ENCODE measurements around the gene KDM6B.

- no peak for TF ChIP-seq CTCF (IDR thresholded peaks at IDR 0.05; ENCODE audit: insufficient read depth, low read length)
- TF ChIP-seq POLR2AphosphoS5 (IDR thresholded peaks at IDR 0.05; ENCODE audit: low read depth), result no peak
Measured at GRCh38 chr17:7843536-7844291, 9.7 kb downstream of the KDM6B start.
